OCI-LY7 (cell line): Measurements from ENCODE around the gene FABP1.

Experiments
- CTCF ChIP-seq: fragments of 200-600 bp; sonication (generic); conservative IDR thresholded peaks from 2 replicates; pipeline ENCODE4 v1.5.1; 2014; ENCODE audit warnings: mild to moderate bottlenecking, antibody characterized with exemption, low read length, moderate library complexity, mixed read lengths
- EZH2phosphoT487 ChIP-seq: fragments of 200-600 bp; sonication (generic); IDR thresholded peaks from 2 replicates; pipeline ENCODE4 v1.6.1; 2018; ENCODE audit warnings: low read depth, borderline replicate concordance, mild to moderate bottlenecking, mixed run types, antibody characterized with exemption, low read length, moderate library complexity, mixed read lengths

GRCh38 chr2:88125344-88125923, 2.4 kb downstream of the FABP1 start:
- no peak for TF ChIP-seq CTCF
- TF ChIP-seq EZH2phosphoT487, result no peak
